ENCODE data around the gene BNIP3.

Gene BNIP3

GRCh38 chr10:132007681-132008080 is 26.0 kb upstream of the BNIP3 start:
- no peaks in the 10 kb centered on the region for H3K27me3 ChIP-seq (ENCODE audit: low read depth, low read length)
- no peaks in the 10 kb centered on the region for H3K36me3 ChIP-seq (replicated peaks; ENCODE audit: low read depth, low read length)
- H3K27ac ChIP-seq (ENCODE audit: low read length) = no peak overlapping the region
- H3K79me2 ChIP-seq (ENCODE audit: low read length) = no peaks in the 10 kb centered on the region
- no peaks in the 10 kb centered on the region for H3K4me1 ChIP-seq (ENCODE audit: low read length)
- H3K4me2 ChIP-seq (ENCODE audit: low read length) = no peak overlapping the region
- H2AFZ ChIP-seq (ENCODE audit: low read depth, low read length) = no peak overlapping the region
- no peaks in the 10 kb centered on the region for H4K20me1 ChIP-seq (ENCODE audit: insufficient read depth, low read length)
- H3K9me3 ChIP-seq (ENCODE audit: insufficient read depth, low read length) = no peaks in the 10 kb centered on the region
- H3K9ac ChIP-seq (ENCODE audit: low read length) = no peak overlapping the region
- no peak overlapping the region for H3K4me3 ChIP-seq (ENCODE audit: low read length)
- TF ChIP-seq EZH2phosphoT487 (IDR thresholded peaks at IDR 0.05; ENCODE audit: low read depth) (no peak), CTCF (IDR thresholded peaks at IDR 0.05; ENCODE audit: low read depth, low read length) (no peak)

GRCh38 chr10:132006966-132007365 is 25.2 kb upstream of the BNIP3 start:
- no peaks in the 10 kb centered on the region for H3K36me3 ChIP-seq (replicated peaks; ENCODE audit: low read depth, low read length)
- no peaks in the 10 kb centered on the region for H3K4me1 ChIP-seq (ENCODE audit: low read length)
- no peaks in the 10 kb centered on the region for H4K20me1 ChIP-seq (ENCODE audit: insufficient read depth, low read length)
- no peak for TF ChIP-seq CTCF (IDR thresholded peaks at IDR 0.05; ENCODE audit: low read depth, low read length)
- no peak for TF ChIP-seq EZH2phosphoT487 (IDR thresholded peaks at IDR 0.05; ENCODE audit: low read depth)
- H3K9me3 ChIP-seq (ENCODE audit: insufficient read depth, low read length) = no peaks in the 10 kb centered on the region
- H3K27me3 ChIP-seq (ENCODE audit: low read depth, low read length) = no peaks in the 10 kb centered on the region
- H3K79me2 ChIP-seq (ENCODE audit: low read length) = no peaks in the 10 kb centered on the region
- H3K4me2 ChIP-seq (ENCODE audit: low read length) = no peak overlapping the region
- H3K27ac ChIP-seq (ENCODE audit: low read length) = no peak overlapping the region
- H3K9ac ChIP-seq (ENCODE audit: low read length) = no peak overlapping the region
- H2AFZ ChIP-seq (ENCODE audit: low read depth, low read length) = no peak overlapping the region
- H3K4me3 ChIP-seq (ENCODE audit: low read length) = no peak overlapping the region

- no peak overlapping the region for H2AFZ ChIP-seq (ENCODE audit: low read depth, low read length)
- TF ChIP-seq EZH2phosphoT487 (IDR thresholded peaks at IDR 0.05; ENCODE audit: low read depth) (no peak), CTCF (IDR thresholded peaks at IDR 0.05; ENCODE audit: low read depth, low read length) (no peak)
- no peaks in the 10 kb centered on the region for H3K79me2 ChIP-seq (ENCODE audit: low read length)
- no peaks in the 10 kb centered on the region for H3K4me1 ChIP-seq (ENCODE audit: low read length)
- no peaks in the 10 kb centered on the region for H3K9me3 ChIP-seq (ENCODE audit: insufficient read depth, low read length)
- no peak overlapping the region for H3K4me3 ChIP-seq (ENCODE audit: low read length)
- no peaks in the 10 kb centered on the region for H4K20me1 ChIP-seq (ENCODE audit: insufficient read depth, low read length)
- no peaks in the 10 kb centered on the region for H3K36me3 ChIP-seq (replicated peaks; ENCODE audit: low read depth, low read length)
- no peak overlapping the region for H3K9ac ChIP-seq (ENCODE audit: low read length)
- H3K27ac ChIP-seq (ENCODE audit: low read length) = no peak overlapping the region
- no peak overlapping the region for H3K4me2 ChIP-seq (ENCODE audit: low read length)
- no peaks in the 10 kb centered on the region for H3K27me3 ChIP-seq (ENCODE audit: low read depth, low read length)
Measured at GRCh38 chr10:132005147-132005546, 23.4 kb upstream of the BNIP3 start.

GRCh38 chr10:132004052-132004451 is 22.3 kb upstream of the BNIP3 start:
- no peak overlapping the region for H3K9ac ChIP-seq (ENCODE audit: low read length)

More at GRCh38 chr10:132004052-132004451, 22.3 kb upstream of the BNIP3 start:
- Histone ChIP-seq H3K4me3 (ENCODE audit: low read length) (no peak overlapping the region), H3K9me3 (ENCODE audit: insufficient read depth, low read length) (no peaks in the 10 kb centered on the region), H3K36me3 (replicated peaks; ENCODE audit: low read depth, low read length) (no peaks in the 10 kb centered on the region), H3K79me2 (ENCODE audit: low read length) (no peaks in the 10 kb centered on the region), H2AFZ (ENCODE audit: low read depth, low read length) (no peak overlapping the region), H3K4me2 (ENCODE audit: low read length) (no peak overlapping the region), H3K27ac (ENCODE audit: low read length) (no peak overlapping the region), H3K4me1 (ENCODE audit: low read length) (no peaks in the 10 kb centered on the region), H4K20me1 (ENCODE audit: insufficient read depth, low read length) (no peaks in the 10 kb centered on the region), H3K27me3 (ENCODE audit: low read depth, low read length) (no peaks in the 10 kb centered on the region)
- TF ChIP-seq CTCF (IDR thresholded peaks at IDR 0.05; ENCODE audit: low read depth, low read length) = no peak
- no peak for TF ChIP-seq EZH2phosphoT487 (IDR thresholded peaks at IDR 0.05; ENCODE audit: low read depth)

Data from OCI-LY3 (cell line).